Neural cell (in vitro differentiated cells): ENCODE results near the gene VPS26B.

ENCODE experiments used
- CTCF ChIP-seq: fragments of 450-650 bp; IDR thresholded peaks from 2 replicates; pipeline ENCODE4 v1.5.1; 2014; ENCODE audit warnings: antibody characterized with exemption, mild to moderate bottlenecking, moderate library complexity; ENCODE audit not compliant: poor library complexity, severe bottlenecking
- EP300 ChIP-seq: fragments of 450-650 bp; conservative IDR thresholded peaks from 2 replicates; pipeline ENCODE4 v1.6.1; 2014; ENCODE audit warnings: antibody characterized with exemption, mild to moderate bottlenecking, moderate library complexity; ENCODE audit not compliant: poor library complexity, severe bottlenecking
- EZH2 ChIP-seq: fragments of 200-600, 300-800 bp; shearing (Covaris generic), sonication (generic); IDR thresholded peaks from 2 replicates; pipeline ENCODE4 v1.6.1; 2014; ENCODE audit warnings: antibody characterized with exemption, low read length, borderline replicate concordance, mild to moderate bottlenecking; ENCODE audit not compliant: insufficient read depth, poor library complexity, severe bottlenecking
- MXI1 ChIP-seq: fragments of 450-650 bp; conservative IDR thresholded peaks from 2 replicates; pipeline ENCODE4 v1.6.1; 2014; ENCODE audit warnings: antibody characterized with exemption, mild to moderate bottlenecking; ENCODE audit not compliant: poor library complexity, severe bottlenecking
- POLR2AphosphoS5 ChIP-seq: IDR thresholded peaks from 2 replicates; pipeline ENCODE4 v1.6.1; 2012
- RAD21 ChIP-seq: fragments of 450-650 bp; conservative IDR thresholded peaks from 2 replicates; pipeline ENCODE4 v1.6.1; 2014; ENCODE audit warnings: antibody characterized with exemption, mild to moderate bottlenecking, moderate library complexity
- REST ChIP-seq: IDR thresholded peaks from 2 replicates; pipeline ENCODE4 v1.6.1; 2012; ENCODE audit warnings: borderline replicate concordance
- SMC3 ChIP-seq: fragments of 450-650 bp; conservative IDR thresholded peaks from 2 replicates; pipeline ENCODE4 v1.6.1; 2014; ENCODE audit warnings: antibody characterized with exemption, mild to moderate bottlenecking, moderate library complexity; ENCODE audit not compliant: poor library complexity
- TAF1 ChIP-seq: IDR thresholded peaks from 2 replicates; pipeline ENCODE4 v1.6.1; 2012; ENCODE audit warnings: low read depth

GRCh38 chr11:134287561-134287960 lies 63.1 kb downstream of the VPS26B start:
- no peak for TF ChIP-seq POLR2AphosphoS5
- no peak for TF ChIP-seq CTCF
- TF ChIP-seq REST = no peak
- no peak for TF ChIP-seq EZH2
- no peak for TF ChIP-seq TAF1
- TF ChIP-seq SMC3 = no peak
- no peak for TF ChIP-seq MXI1
- no peak for TF ChIP-seq EP300
- TF ChIP-seq RAD21 = no peak
